NCI-H2196 (cell line): Measurements from ENCODE around the gene FATE1.

Source experiments
- DNase-seq: peaks from one replicate; lab custom pipeline; 2025; ENCODE audit not compliant: unreplicated experiment; lab: John Stamatoyannopoulos, UW

FATE1 gene

DNA sequence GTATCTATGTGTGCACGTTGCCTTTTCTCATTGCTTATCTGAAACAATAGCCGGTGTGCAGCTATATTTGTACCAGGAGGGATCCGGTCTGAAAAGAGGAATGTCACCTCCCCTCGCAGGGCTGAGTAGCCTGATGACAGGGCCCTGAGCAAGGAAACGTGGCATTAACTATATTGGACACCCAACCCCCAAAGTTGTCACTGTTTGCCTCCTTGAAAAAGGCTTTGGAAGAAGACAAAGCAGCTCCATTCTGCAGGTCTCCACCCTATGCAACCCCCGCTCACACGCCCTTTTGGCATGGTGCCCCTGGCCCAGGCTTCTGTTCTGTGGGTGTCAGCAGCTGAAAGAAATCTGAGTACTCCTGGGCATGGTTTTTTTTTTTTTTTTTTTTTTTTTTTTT lies 12.3 kb upstream of the FATE1 start:
- DNase-seq = peak; percentile 54

DNA sequence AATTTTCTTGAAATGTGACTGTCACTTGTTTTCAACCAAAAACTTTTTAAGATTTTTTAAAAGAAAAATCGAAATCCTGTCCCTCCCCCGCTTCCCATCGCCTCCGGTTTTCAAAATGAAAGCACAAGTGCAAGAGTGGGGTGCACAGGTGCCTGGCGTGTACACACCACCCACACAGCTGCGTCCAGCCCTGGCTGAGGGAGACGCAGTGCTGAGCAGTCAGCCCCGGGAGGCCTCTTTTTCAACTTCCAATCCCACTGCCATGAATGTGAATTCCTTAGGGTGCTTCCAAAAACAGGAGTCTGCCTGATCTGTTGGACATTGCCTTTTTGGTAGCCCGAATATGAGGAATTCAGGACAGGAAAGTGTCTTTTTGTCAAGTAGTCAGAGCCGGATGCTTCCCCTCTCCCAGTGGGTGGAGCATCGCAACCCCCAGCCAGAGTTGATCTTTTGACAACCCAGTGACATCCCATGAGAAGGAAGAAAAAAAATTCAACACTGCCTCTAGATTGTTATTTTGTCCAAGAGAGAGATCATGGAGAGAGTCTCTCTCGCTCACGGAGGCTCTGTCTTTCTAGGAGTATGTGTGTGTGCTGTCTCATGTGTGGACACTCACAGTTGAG lies 11.7 kb upstream of the FATE1 start:
- no peak for DNase-seq

DNA sequence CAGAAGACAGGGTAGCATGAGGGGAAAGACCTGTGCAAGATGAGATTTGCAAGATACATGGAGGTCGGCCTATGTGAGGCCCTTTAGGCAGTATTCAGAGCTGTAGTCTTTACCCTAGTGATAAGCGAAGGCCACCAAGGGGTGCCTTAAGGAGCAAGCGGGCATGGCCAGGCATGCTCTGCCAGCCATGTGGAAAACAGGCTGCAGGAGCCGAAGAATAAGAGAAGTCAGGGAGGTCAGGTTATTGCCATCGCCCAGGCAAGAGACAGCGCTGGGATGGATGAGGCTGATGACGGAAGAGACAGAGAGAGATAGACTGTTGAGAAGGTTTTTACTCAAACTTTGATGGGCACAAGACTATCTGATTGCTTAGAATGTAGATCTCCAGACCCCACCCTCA lies 7.0 kb upstream of the FATE1 start:
- no peak for DNase-seq

DNA sequence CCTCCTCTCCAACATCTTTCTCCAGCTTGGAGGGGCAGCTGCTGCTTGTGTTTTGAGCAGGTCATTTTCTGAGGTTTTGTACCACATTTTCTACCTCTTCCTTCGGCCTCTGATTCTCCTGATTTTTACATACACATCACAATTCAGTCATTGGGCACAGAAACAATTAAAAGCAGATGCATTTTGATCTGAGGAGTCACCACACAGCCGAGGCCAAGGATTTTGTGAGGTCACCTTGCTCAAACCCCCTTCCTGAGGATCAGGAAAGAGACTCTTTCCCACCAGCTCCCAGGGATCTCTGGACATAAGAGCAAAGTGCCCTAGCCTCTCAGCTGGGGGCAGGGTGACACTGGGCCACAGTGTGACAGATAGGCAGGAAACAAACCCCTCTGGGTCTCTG lies 5.4 kb upstream of the FATE1 start:
- no peak for DNase-seq

DNA sequence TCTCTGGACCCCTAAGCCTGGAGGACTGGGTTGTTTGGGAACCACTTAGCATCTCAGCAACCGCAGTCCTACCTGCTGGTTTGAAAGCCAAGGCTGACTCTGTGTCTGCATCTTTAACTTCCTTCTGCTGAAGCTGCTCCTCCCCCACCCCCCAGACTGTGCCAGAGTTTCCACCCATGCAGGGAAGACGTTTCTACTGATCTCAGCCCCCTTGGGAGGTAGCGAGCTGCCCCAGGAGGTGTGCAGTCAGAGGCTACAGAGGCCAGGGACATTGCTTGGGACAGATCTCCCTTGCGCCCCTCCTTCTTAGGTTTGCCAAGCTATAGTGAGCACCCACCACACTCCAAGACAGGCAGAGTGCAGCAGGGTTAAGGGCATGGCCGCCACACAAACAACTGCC lies 4.7 kb upstream of the FATE1 start:
- DNase-seq = no peak

DNA sequence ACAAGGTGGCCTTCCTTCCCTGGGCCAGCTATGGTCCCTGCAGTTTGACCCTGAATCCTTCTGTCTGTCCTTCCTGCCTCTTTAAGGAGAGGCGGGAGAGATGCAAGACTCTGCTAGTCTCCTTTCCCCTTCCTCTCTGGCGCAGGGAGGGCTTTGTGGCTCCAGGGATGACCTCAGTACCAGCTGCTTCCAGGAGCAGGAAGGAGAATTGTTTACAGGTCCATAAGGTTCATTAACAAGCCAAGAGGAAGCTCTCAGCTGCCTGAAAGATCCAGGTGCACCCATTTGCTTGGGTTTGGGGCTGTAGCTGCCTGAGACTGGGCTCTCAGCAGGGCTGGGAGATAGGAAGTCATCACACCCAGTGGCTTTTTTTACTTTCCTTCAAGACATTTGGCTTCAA lies 4.0 kb upstream of the FATE1 start:
- DNase-seq = peak; percentile 37

DNA sequence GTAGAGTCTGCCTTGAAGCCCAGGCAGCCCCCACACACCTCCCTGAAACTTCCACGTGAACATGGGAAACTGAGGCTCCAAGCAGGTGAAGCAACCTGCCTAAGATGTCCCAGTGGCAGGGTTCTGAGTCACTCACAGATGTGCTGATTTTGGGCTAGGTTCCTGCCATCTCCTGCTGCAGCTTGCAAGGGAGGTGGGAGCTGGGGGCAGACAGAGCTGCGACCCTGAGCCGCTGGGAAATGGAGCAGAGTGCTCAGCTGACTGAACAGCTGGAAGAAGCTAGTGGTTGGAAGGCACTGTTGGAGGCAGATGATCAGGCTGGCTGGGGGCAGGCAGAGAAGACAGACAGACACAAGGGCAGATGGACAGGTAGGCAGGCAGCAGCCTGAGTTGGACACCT lies 3.6 kb upstream of the FATE1 start:
- no peak for DNase-seq

DNA sequence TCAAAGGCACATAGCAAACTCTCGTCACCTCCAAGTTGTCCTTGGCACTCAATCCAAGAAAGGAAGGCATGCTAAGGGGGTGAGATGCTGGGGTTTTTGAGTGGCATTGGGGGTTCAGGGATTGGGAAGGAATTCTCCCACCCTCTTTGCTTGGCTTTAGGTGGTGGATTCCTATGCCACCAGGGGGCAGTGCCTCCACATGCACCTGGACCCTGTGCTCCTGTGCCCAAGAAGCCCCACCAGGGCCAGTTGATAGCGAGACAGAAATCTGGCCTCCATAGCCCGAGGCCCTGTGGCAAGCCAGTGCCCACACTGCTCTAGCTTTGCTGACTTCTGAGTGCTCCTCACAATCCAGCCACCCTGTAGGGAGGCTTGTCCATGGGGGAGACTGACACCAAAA lies 2.0 kb upstream of the FATE1 start:
- DNase-seq = peak; percentile 27

DNA sequence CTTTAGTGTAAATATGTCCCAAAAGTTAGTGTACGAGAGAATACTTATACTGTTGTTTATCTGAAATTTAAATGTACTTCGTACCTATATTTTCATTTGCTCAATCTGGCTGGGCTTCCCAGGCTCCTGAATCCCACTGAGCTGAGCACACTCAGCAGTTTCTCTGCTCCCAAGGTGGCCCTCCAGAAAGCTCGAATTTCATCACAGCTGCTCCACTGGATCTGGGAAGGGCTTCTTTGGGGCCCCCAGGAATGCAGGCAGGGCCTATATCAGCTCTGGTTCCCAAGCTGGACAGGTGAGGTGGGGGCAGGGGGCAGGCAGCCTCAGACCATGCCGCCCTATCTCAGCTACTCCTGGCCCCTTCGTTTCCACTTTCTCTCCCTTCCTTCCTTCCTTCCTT lies 1.5 kb upstream of the FATE1 start:
- no peak for DNase-seq

DNA sequence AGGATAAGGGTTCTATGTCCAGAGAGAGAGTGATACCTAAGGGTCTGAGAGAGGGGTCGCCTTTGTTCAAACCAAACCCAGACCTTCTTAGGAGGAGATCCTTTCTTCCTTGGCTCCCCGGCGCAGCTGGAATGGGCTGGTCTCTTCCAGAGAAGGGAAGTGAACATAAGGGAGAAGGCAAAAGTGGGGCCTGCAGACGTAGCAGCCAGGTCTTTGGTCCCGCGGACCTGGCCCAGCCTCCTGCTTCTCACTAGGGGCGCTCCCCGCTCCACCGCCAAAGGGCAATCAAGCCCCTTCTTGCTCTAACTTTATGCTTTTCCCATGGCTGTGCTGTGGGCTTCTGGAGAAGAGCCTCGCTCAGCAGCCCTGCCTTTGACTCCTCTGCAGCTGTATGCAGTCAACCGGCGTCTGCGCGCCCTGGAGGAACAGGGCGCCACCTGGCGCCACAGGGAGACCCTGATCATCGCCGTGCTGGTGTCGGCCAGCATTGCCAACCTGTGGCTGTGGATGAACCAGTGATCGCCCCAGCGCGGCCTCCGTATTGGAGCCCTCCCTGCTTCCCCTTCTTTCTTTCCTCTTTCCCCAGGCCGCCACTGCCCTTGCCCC lies 6.5 kb downstream of the FATE1 start:
- no peak for DNase-seq

DNA sequence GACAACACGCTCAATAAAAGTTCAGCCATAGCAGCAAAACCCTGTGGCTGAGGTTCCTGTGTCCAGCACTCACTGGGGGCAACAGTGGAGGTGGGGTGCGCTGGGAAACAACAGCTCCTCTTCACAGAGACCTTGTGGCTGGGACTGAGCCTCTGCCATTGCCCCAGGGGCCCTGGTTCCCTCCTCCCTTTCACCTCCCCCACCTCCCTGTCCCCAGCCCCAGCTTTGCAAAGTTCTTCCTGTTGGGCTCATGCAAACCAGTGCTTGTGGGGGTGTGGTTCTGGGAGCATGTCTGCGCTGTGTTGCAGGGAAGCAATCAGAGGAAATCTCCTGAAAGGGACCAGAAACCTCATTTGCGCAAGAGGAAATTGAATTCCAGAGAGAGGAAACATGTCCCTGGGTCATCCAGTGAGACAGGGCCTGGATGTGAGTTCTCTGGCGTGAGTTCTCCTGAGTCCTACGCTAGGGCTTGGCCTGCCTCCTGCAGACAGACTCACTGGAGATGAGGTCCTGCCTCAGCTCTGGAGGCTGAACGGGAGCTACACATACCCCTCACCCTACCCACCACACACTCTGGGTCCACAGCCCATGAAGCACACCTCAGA lies 7.4 kb downstream of the FATE1 start:
- DNase-seq = no peak

DNA sequence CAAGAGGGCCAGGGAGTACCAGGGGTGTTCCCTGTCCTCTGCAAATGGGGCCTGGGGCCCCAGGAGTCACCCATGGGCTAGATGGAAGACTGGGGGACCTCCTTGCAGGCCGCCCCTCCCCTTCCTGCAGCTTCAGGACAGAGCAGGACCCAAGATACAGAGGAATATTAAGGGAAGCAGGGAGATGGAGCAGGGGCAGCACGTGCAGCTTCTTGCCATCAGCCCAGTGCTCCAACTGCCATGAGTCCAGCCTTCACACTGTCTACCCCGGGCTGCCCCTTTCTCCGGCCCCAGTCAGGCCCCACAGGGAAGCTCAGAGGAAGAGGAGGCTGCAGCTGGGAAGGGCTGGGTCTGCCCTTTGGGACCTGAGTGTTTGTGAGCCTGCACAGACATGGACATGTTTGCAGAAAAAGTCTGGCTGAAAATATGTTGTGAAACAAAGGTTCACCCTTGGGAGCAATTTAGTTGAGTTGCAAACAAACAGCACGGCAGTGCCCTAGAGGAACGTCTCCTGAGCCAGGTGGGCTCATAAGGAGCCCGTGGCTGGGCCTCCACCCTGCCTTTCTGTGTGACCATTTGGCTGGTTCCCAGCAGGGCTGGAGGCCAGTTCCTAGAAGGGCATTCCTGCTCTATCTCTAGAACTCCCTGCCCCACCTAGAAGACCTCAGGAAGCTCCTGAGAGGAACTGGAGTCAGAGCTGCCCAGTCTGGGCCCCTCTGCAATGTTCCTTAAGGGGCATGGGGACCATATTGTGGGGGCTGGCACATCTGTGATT lies 8.9 kb downstream of the FATE1 start:
- DNase-seq = peak; percentile 29

DNA sequence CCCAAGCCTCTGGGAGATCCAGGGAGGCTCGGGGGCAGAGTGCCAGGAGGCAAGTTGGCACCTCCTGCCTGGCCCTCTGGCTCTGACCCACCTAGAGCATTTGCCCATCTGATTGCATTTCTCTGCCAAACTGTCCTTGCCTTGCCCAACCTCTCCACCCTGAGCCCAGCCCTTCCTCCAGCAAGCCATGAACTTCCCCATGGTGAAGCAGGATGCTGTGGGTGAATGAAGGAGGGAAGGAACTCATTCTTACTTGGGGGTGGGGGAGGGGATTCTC lies 9.4 kb downstream of the FATE1 start:
- DNase-seq = no peak

DNA sequence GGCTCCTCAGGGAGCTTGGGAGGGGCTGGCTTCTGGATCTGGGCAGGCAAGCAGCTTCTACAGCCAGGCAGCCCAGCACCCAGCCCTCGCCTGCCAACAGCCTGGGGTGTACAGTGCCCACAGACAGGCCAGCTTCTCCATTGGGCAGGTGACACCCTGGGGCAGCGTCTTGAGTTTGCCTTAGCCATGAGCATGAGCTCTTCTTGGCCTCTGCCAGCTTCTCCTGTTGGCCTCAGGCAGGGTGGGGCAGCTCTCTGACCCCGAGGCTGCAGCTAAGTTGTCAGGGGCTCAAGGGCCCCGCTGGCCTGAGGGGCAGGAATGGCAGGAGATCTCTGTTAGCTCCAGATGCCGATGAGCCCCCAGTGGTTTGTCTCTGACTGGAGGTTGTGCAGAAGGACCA lies 10.9 kb downstream of the FATE1 start:
- DNase-seq = no peak

DNA sequence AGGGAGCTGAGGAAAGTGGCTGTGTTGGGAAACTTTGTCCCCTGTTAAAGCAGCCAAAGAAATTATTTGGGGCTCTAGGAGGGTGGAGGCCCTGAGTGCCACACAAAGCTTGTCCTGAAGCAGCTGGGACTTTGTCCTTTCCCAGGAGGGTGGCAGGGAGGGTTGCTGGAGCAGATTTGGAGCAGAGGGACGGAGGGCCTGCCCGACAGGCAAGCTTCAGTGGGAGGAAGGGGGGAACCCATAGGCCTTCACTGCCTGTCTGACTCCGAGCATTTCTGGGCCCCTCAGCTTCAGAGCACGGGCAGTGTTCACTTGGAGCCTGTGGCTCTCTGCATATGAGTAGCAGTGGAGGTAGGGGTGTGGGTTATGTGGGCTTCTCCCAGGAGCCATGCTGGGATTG lies 11.5 kb downstream of the FATE1 start:
- DNase-seq = no peak

DNA sequence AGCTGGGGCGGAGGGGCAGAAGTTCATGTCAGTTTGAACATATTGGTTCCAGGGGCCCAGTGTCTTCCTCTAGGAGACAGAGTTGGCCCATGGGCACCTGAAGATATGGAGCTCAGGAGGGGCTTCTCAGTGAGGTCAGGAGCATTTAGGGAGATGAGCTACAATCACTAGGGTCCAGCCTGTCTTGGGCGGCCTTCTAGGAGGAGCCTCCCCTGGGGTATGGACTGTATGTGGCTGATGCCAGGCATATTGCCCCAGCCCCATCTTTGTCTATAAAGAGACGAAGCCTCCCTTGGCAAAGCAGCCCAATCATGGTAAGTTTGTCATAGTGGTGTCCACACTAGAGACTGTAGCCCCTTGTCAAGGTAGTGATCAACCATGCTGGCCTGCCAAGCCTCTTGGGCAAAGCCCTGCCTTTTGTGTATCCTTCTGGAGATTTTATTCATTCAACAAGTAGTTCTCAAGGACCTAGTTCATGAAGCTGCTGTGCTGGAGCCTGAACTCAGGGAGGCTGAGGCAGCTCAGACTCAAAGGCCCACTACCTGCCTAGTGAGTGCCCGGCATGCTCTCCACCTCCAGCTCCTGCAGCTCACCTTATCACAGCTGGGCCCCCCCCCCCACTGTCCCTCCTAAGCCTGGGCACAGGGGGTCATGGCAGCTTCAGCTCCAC lies 13.4 kb downstream of the FATE1 start:
- no peak for DNase-seq

DNA sequence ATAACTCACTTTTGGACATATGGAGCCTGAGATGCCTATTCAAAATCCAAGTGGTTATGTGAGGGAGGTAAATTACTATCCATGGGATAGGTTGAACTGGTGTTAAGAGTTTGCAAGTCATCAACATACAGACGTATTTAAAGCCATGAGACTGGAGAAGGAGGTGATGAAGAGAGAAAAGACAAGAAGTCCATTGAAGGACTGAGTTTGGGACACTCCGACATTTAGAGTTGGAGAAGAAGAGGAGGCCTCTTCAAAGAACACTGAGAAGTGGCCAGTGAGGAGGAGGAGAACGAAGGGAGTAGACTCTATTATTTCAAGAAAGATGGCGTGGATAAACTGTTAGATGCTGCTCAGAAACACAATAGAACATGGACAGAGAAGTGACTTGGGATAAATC lies 18.6 kb downstream of the FATE1 start, which contains the start of gene CNGA2:
Gene CNGA2 (plus strand): TSS at position 301 of the 400 bp plus-strand sequence. CDS start 3,738 bp downstream, outside the sequence.
- DNase-seq = no peak

DNA sequence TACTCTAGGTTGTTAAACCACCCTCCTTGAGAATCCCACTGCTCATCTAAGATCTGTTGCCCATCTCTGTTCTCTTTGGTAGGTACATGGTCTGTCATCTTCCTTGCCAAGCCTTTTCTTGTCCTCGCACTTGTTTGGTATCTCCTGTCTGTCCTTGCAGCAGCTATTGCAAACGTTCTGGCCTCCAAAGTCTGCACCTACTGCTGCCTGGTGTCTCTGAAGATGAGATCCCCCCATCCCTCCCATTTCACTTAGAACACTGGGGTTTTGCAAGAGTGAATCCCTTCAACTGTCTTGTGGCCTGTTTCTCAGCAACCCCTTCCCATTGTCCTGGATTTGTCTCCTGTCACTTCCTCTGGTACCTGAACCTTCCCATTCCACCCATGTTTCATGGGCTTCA lies 19.4 kb downstream of the FATE1 start:
- DNase-seq = no peak

DNA sequence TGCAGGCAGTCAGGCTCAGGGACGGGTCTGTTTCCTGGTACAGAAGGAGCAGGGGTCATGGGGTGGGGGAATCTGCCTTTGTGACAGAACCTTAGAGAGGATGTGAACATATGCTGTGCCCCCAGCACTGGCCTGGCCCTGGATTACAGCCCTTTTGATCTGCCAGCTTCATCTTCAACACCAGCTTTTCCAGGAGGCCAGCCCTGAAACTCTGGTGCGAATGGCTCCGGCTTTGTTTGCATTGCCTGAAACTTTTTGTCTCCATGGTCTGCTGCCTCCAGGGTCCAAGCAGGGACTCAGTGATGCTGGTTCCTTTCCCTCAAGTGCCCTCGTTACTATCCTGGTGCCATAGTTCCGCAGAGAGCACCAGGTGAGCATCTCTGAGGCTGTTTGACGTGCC lies 20.9 kb downstream of the FATE1 start:
- DNase-seq = no peak

DNA sequence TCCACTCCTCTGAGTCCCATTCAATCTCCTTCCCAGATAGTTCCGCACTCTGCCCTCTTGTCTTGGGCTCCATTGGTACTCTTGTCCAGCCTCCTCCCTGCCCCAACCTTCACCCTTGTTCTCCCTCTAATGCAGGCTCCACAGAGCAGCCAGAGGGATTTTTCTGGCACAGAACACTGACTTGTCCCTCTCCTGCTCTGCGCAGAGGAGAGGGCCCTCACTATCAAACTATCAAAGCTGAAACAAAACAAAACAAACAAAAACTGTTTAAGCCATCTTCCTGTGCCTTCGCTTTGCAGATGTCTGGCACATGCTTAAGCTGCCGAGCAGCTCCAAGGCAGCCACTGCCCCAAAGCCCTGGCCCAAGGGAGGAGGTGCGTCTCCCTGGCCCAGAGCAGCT lies 21.7 kb downstream of the FATE1 start:
- no peak for DNase-seq

DNA sequence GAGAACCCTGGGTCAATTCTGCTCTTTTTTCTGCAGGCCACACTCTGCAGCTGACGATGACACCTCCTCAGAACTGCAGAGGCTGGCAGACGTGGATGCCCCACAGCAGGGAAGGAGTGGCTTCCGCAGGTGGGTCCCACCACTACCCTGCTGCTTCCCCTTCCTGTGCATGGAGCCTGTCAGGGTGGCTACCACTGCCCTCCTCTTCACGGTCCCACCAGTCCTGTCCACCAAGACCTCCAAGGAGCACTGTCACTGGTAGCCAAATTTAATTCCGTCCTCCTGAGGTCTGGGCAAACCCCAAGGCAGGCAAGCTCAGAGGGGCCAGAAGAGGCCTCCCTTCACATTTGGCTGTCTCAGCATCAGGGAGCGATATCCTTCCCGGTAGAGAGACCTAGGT lies 22.9 kb downstream of the FATE1 start:
- no peak for DNase-seq

DNA sequence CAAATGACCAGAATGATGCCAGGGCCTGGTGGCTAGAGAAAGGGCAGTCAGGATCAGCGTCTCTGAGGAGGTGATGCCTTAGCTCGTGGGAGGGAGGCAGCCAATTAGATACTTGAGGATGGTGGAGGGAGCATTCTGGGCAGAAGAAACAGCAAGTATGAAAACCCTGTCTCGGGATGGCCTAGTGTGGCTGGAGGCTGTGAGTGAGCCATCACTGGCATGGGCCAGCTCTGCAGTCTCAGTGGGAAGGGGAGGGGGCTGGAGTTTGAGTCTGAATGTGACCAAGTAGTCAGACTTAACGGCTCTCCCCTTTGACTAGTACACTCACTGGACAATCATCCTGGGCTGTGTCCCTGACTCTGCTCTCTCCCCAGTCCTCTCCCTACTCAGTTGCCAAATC lies 25.8 kb downstream of the FATE1 start:
- DNase-seq = no peak
